Stimulated activated CD8-positive, alpha-beta memory T cell treated with anti-CD3 and anti-CD28 coated beads, Interleukin-12 subunit alpha, Interleukin-12 subunit beta, amount 100 ng/mL, for 24 hours (primary cell): ENCODE results near the gene DHRS2.

Experiments
- DNase-seq: peaks from one replicate; pipeline ENCODE4 v3.0.0-alpha.2; 2020; ENCODE audit errors: extremely low read depth

The DHRS2 gene

DNA sequence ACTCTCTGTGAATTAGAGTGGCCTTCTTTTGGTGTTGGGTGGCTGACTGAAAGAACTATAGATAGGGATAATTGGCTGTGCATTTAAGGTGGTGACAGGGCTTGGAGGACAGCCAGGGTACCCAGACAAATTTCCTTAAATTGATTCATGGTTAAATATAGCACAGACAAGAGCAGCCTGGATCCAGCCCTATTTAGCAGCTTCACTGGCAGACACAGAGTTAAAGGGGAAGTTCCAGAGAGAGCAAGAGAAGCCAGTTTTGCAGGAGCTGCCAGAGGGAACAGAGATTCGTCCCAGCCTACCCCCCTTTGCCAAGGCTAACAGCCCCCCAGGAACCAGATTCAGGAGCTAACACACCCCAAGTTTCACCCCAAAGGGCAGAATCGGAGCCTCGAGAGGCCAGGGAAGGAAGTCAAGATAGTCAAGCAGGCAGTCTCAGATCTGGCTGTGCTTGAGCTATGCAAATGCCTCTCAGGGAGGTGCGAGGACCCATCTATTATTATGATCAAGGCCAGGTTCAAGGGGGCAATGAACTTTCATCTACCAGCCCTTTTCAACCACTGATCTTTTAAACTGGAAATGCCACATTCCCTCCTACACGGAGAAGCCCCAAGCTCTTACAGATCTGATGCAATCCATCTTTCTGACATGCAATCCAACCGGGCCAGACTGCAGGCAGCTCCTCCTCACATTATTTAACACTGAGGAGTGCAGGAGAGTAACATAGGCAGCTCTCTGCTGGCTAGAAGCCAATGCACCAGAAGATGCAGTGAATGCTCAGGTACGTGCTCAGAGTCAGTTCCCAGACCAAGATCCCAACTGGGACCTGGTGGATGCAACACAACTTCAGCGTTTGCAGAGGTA lies 58.2 kb downstream of the DHRS2 start:
- DNase-seq: no peak
